Measurements from ENCODE around the gene GOLM1. TPM values are rescaled to one million over a fixed set of nuclear protein-coding genes. Genes with fewer than 3 reads are reported as not detected.

The GOLM1 gene
- total and polyA plus RNA-seq, 4 donors = 113 to 414 (median 219) TPM

DNA sequence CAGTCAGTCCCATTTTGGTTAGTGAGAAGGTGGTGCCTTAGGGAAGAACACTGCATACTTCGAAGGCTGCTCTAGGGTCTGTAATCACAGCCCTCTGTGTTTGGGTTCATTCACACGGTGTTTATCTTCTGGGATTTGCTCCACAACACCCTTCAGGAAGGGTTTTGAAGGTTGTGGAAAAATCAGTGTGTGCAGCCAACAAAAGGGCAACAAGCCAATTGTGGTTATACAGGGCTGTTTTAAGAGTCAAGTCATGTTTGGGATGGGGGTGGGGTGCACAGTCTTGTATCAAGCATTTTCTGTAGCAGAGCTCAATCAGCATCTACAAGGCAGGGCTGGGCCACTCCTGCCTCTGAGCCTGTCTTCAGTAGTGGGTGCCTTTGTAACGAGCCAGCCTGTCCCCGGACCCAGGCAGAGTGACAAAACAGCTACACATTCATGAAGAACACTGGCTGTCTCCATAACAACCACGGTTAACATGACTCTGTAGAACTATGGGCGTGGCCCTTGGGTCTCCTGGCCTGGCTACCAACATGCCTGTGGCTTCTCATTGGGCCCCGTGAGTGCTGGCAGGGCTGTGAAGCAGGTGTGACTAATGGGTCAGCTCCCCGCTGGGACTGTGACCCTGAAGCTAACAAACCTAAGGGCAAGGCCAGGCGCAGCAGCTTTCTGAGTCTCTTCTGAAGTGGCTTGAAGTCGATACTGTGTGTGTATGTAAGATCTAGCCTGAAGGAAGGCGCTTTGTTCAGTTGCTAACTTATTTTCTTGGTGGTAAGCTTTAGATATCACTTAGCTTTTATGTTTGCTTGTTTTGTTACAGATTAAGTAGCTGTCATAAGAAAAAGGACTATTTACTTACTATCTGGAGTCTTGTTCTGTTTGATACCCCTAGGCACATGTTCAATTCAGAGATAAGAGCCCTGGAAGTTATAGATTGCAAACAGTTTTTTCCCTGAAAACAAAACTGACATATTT lies 27.9 kb upstream of the GOLM1 start:
- Histone ChIP-seq H3K27ac (ENCODE audit: low read depth, low read length) (peak overlapping the region; percentile 82), H3K4me3 (ENCODE audit: low read depth, low read length) (no peak overlapping the region), H3K27me3 (ENCODE audit: control insufficient read depth, insufficient read depth, low read length) (no peaks in the 10 kb centered on the region), H3K4me1 (ENCODE audit: control insufficient read depth, insufficient read depth, low read length) (peaks cover 13% of the 10 kb centered on the region), H3K9me3 (ENCODE audit: control insufficient read depth, insufficient read depth, low read length) (no peaks in the 10 kb centered on the region), H3K36me3 (ENCODE audit: control insufficient read depth, insufficient read depth, low read length) (no peaks in the 10 kb centered on the region)
- peak; percentile 74 to 94 (median 84) for DNase-seq (ENCODE audit: low read depth in 4 of 6, low spot score in 6 of 6)
- 6% methylated on average over 8 of the region's 11 CpGs for WGBS (ENCODE audit: insufficient coverage)

DNA sequence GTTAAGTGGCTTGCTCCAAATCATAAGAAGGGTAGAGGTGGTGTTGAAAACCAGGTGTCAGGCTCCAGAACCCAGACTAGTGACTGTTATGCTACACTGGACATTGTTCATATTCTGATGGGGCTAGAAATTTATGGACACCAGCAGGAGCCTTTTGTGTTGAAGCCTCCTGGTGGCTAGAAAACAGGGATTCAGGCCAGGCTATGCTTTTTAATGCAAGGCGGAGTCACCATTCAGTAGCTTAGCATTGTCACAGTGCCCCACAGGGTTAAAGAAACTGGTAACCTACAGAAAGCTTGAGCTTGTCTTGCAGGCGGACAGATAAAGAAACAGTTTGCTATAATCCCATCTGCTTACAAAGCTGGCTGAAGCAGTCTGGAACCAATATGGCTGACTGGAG lies 23.0 kb upstream of the GOLM1 start:
- DNase-seq (ENCODE audit: low read depth in 4 of 6, low spot score in 6 of 6) = no peak
- WGBS (ENCODE audit: insufficient coverage) = 67% methylated on average over 2 of the region's 2 CpGs
- peaks cover 16% of the 10 kb centered on the region for H3K4me1 ChIP-seq (ENCODE audit: control insufficient read depth, insufficient read depth, low read length)
- no peaks in the 10 kb centered on the region for H3K9me3 ChIP-seq (ENCODE audit: control insufficient read depth, insufficient read depth, low read length)
- H3K27me3 ChIP-seq (ENCODE audit: control insufficient read depth, insufficient read depth, low read length) = no peaks in the 10 kb centered on the region
- no peaks in the 10 kb centered on the region for H3K36me3 ChIP-seq (ENCODE audit: control insufficient read depth, insufficient read depth, low read length)
- no peak overlapping the region for H3K4me3 ChIP-seq (ENCODE audit: low read depth, low read length)
- no peak overlapping the region for H3K27ac ChIP-seq (ENCODE audit: low read depth, low read length)

DNA sequence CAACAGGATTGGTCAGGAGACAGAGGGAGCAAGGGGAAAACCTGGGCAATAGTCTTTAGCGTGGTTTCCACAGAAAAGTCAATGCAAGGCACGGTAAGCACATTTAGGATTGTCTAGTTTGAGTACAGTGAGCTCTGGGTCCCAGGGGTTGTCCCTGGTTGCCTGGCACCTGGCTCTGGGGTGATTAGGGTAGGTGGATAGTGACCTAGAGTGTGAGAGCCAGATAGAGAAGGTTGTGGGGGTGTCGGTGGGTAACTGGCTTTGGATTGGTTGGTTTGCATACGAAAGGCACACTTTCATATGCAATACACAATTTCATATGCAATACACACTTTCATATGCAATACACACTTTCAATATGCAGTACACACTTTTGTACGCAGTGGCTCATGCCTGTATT lies 20.1 kb upstream of the GOLM1 start:
- no peaks in the 10 kb centered on the region for H3K9me3 ChIP-seq (ENCODE audit: control insufficient read depth, insufficient read depth, low read length)
- DNase-seq (ENCODE audit: low read depth in 4 of 6, low spot score in 6 of 6) = no peak
- H3K4me1 ChIP-seq (ENCODE audit: control insufficient read depth, insufficient read depth, low read length) = peaks cover 22% of the 10 kb centered on the region
- H3K4me3 ChIP-seq (ENCODE audit: low read depth, low read length) = no peak overlapping the region
- H3K27ac ChIP-seq (ENCODE audit: low read depth, low read length) = no peak overlapping the region
- no peaks in the 10 kb centered on the region for H3K27me3 ChIP-seq (ENCODE audit: control insufficient read depth, insufficient read depth, low read length)
- H3K36me3 ChIP-seq (ENCODE audit: control insufficient read depth, insufficient read depth, low read length) = no peaks in the 10 kb centered on the region
- WGBS (ENCODE audit: insufficient coverage) = 91% methylated on average over 3 of the region's 5 CpGs

DNA sequence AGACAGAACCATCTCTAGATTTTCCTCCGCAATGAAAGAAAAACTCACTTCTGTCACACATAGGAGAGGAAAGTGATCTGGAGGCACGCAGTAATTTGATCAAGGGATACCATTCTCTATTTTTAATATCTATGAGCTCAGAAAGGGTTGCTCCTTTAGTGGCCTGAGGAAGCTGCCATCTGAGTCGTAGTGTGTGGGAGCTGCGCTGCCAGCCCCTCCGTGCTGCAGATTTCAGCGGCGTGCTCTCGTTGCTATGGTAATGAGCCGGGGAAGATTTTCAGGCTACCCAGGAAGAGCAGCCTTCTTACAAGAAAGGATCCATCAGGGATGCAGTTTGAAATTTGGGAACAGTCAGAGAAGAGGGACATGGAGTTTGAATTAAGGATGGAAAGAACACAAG lies 17.1 kb upstream of the GOLM1 start:
- Histone ChIP-seq H3K27me3 (ENCODE audit: control insufficient read depth, insufficient read depth, low read length) (no peaks in the 10 kb centered on the region), H3K9me3 (ENCODE audit: control insufficient read depth, insufficient read depth, low read length) (no peaks in the 10 kb centered on the region), H3K36me3 (ENCODE audit: control insufficient read depth, insufficient read depth, low read length) (no peaks in the 10 kb centered on the region), H3K4me1 (ENCODE audit: control insufficient read depth, insufficient read depth, low read length) (peaks cover 22% of the 10 kb centered on the region), H3K4me3 (ENCODE audit: low read depth, low read length) (no peak overlapping the region), H3K27ac (ENCODE audit: low read depth, low read length) (peak overlapping the region; percentile 29)
- 1% methylated on average over 7 of the region's 9 CpGs for WGBS (ENCODE audit: insufficient coverage)
- peak in 3 of 6 donors; percentile 62 to 92 (median 87) for DNase-seq (ENCODE audit: low read depth in 4 of 6, low spot score in 6 of 6)

DNA sequence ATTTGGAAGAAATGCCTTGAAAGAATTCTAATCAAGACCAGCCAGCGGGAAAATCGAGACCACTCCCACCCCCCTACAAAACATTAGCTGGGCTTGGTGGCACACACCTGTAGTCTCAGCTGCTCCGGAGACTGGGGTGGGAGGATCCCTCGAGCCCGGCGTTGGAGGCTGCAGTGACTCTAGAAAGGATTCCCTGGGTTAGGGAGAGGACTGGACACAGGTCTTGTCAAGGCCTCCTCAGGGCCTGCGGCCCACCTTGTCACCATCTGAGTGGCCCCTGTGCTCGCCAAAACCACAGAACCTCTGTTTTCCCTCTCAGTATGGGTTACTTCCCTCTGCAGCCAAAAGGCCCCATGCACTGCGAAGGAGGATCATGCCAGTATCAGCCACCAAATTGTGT lies 16.5 kb upstream of the GOLM1 start:
- Histone ChIP-seq H3K9me3 (ENCODE audit: control insufficient read depth, insufficient read depth, low read length) (no peaks in the 10 kb centered on the region), H3K4me3 (ENCODE audit: low read depth, low read length) (no peak overlapping the region), H3K36me3 (ENCODE audit: control insufficient read depth, insufficient read depth, low read length) (no peaks in the 10 kb centered on the region), H3K4me1 (ENCODE audit: control insufficient read depth, insufficient read depth, low read length) (peaks cover 22% of the 10 kb centered on the region), H3K27ac (ENCODE audit: low read depth, low read length) (no peak overlapping the region), H3K27me3 (ENCODE audit: control insufficient read depth, insufficient read depth, low read length) (no peaks in the 10 kb centered on the region)
- no peak for DNase-seq (ENCODE audit: low read depth in 4 of 6, low spot score in 6 of 6)
- 81% methylated on average over 6 of the region's 9 CpGs for WGBS (ENCODE audit: insufficient coverage)

DNA sequence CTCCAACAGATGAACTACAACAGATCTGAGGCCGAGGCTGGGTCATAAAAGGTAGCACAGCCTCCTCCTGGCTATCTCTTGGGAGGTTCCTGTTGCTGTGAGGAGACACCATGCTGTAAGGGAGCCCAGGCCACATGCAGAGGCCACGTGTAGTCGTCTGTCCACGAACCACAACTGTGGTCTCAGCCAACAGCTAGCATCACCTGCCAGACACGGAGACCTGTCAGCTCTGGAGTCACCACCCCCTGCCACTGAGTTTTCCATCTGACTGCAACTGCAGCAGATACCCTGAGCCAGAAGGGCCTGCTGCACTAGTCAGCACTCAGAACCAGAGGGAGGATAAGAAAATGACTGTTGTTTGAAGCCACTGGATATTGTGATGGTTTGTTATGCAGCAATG lies 12.7 kb upstream of the GOLM1 start:
- H3K27me3 ChIP-seq (ENCODE audit: control insufficient read depth, insufficient read depth, low read length) = no peaks in the 10 kb centered on the region
- H3K9me3 ChIP-seq (ENCODE audit: control insufficient read depth, insufficient read depth, low read length) = no peaks in the 10 kb centered on the region
- H3K4me3 ChIP-seq (ENCODE audit: low read depth, low read length) = no peak overlapping the region
- H3K4me1 ChIP-seq (ENCODE audit: control insufficient read depth, insufficient read depth, low read length) = peaks cover 13% of the 10 kb centered on the region
- H3K27ac ChIP-seq (ENCODE audit: low read depth, low read length) = no peak overlapping the region
- H3K36me3 ChIP-seq (ENCODE audit: control insufficient read depth, insufficient read depth, low read length) = no peaks in the 10 kb centered on the region
- DNase-seq (ENCODE audit: low read depth in 4 of 6, low spot score in 6 of 6) = no peak
- 97% methylated on average over 5 of the region's 5 CpGs for WGBS (ENCODE audit: insufficient coverage)

DNA sequence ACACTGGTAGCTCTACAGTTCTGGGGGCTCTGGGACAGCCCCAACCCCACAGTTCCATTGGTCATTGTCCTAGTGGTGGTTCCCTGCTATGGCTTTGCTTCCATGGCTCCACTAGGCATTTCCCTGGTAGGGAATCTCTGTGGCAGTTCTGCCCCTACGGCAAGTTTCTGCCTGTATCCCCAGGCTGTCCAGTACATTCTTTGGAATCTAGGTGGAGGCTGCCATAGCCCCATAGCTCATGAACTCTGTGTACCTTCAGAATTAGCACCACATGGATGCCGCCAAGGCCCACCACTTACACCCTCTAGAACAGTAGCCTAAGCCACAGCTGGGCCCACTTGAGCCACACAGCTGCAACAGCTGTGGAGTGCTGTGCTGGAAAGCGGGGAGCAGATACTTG lies 3.3 kb upstream of the GOLM1 start:
- no peak overlapping the region for H3K27ac ChIP-seq (ENCODE audit: low read depth, low read length)
- DNase-seq (ENCODE audit: low read depth in 4 of 6, low spot score in 6 of 6) = no peak
- no peak overlapping the region for H3K4me3 ChIP-seq (ENCODE audit: low read depth, low read length)
- 92% methylated on average over 3 of the region's 3 CpGs for WGBS (ENCODE audit: insufficient coverage)
- no peaks in the 10 kb centered on the region for H3K36me3 ChIP-seq (ENCODE audit: control insufficient read depth, insufficient read depth, low read length)
- no peaks in the 10 kb centered on the region for H3K9me3 ChIP-seq (ENCODE audit: control insufficient read depth, insufficient read depth, low read length)
- H3K4me1 ChIP-seq (ENCODE audit: control insufficient read depth, insufficient read depth, low read length) = peaks cover 7% of the 10 kb centered on the region
- H3K27me3 ChIP-seq (ENCODE audit: control insufficient read depth, insufficient read depth, low read length) = no peaks in the 10 kb centered on the region

DNA sequence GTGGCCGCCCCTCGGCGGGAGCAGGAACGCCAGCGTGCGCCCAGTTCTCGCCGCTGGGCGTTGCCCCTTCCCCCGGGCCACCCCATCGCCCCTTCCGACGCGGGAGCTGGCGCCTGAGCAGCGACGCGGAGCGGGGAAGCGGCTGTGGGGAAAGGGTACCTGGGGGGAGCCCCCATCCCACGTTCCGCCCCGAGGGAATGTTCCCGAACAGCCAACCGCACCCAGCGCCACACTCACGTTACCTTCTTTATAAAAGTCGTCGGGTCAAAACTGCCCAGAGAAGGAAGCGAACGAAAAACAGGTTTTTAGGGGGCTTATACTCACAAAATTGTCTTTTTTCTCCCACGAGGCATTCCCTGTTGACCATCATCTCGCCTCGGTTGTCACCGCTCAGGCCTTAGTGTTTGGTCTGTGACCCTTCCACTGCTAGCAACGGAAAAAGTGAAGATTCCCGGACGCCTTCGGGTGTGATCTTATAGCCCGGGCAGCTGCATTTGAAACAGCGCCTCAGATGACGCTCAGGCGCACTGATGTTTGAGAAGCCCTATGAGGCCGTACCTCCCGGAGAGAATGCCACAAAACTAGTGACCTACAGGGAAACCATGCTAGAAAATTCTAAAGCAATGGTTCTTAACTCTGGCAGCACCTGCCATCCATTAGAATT lies 475 bp upstream of the GOLM1 start:
- peak overlapping the region; percentile 71 for H3K4me3 ChIP-seq (ENCODE audit: low read depth, low read length)
- no peaks in the 10 kb centered on the region for H3K36me3 ChIP-seq (ENCODE audit: control insufficient read depth, insufficient read depth, low read length)
- H3K9me3 ChIP-seq (ENCODE audit: control insufficient read depth, insufficient read depth, low read length) = no peaks in the 10 kb centered on the region
- no peaks in the 10 kb centered on the region for H3K27me3 ChIP-seq (ENCODE audit: control insufficient read depth, insufficient read depth, low read length)
- peak overlapping the region; percentile 81 for H3K27ac ChIP-seq (ENCODE audit: low read depth, low read length)
- WGBS (ENCODE audit: insufficient coverage) = 2% methylated on average over 45 of the region's 45 CpGs
- H3K4me1 ChIP-seq (ENCODE audit: control insufficient read depth, insufficient read depth, low read length) = peaks cover 12% of the 10 kb centered on the region
- DNase-seq (ENCODE audit: low read depth in 4 of 6, low spot score in 6 of 6) = peak in 2 of 6 donors; percentile 69 to 81

DNA sequence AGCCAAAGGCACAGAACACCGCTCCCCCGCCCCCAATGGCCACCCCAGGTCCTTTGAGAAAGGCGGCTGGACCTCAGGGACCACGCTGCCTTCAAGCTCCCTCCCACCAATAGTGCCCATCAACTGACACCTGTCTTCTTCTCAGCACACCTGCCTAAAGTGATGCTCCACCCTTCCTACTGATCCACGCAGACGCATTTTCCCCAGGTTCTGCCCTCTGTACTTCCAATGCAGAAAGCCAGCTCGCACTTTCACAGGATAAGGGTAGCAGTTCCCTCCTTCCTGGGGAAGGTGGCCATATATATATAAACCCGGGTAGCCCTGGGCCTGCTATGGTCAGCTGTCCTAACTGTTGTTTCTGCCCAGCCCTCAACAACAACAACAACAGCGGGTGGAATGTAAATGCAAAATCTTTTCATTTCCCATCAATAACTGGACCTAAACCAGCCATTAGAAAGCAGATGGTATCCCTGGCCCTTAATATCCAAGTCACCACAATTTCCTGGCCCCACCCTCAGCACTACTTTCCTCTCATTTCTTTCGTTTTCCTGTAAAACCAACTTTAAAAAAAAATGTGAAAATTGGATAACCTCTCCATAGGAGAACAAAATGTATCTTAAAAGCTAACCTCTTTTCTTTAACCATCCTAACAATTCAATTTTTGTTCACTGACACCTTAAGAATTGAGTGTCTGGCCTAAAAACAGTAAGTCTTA lies 1.7 kb downstream of the GOLM1 start:
- WGBS (ENCODE audit: insufficient coverage) = 26% methylated on average over 7 of the region's 10 CpGs
- Histone ChIP-seq H3K4me3 (ENCODE audit: low read depth, low read length) (peak overlapping the region; percentile 71), H3K27ac (ENCODE audit: low read depth, low read length) (peak overlapping the region; percentile 34)

More for the DNA sequence above, 1.7 kb downstream of the GOLM1 start:
- H3K9me3 ChIP-seq (ENCODE audit: control insufficient read depth, insufficient read depth, low read length) = no peaks in the 10 kb centered on the region
- H3K4me1 ChIP-seq (ENCODE audit: control insufficient read depth, insufficient read depth, low read length) = peaks cover 12% of the 10 kb centered on the region
- H3K27me3 ChIP-seq (ENCODE audit: control insufficient read depth, insufficient read depth, low read length) = no peaks in the 10 kb centered on the region
- DNase-seq (ENCODE audit: low read depth in 4 of 6, low spot score in 6 of 6) = no peak
- H3K36me3 ChIP-seq (ENCODE audit: control insufficient read depth, insufficient read depth, low read length) = no peaks in the 10 kb centered on the region

All from spinal cord (tissue), 10 donors.